Activated naive CD4-positive, alpha-beta T cell treated with anti-CD3 and anti-CD28 coated beads, Interleukin-2, amount 50 U/mL, for 16 hours (primary cell): ENCODE measurements around the gene KRT79.
"Not testable (repeated sequence)": the region's sequence is repeated elsewhere in the genome, so short reads cannot be mapped to it uniquely, and the experiment has no call there.

ENCODE experiments used
- DNase-seq: peaks from one replicate; pipeline ENCODE4 v3.0.0-alpha.2; 2020

KRT79 gene

DNA sequence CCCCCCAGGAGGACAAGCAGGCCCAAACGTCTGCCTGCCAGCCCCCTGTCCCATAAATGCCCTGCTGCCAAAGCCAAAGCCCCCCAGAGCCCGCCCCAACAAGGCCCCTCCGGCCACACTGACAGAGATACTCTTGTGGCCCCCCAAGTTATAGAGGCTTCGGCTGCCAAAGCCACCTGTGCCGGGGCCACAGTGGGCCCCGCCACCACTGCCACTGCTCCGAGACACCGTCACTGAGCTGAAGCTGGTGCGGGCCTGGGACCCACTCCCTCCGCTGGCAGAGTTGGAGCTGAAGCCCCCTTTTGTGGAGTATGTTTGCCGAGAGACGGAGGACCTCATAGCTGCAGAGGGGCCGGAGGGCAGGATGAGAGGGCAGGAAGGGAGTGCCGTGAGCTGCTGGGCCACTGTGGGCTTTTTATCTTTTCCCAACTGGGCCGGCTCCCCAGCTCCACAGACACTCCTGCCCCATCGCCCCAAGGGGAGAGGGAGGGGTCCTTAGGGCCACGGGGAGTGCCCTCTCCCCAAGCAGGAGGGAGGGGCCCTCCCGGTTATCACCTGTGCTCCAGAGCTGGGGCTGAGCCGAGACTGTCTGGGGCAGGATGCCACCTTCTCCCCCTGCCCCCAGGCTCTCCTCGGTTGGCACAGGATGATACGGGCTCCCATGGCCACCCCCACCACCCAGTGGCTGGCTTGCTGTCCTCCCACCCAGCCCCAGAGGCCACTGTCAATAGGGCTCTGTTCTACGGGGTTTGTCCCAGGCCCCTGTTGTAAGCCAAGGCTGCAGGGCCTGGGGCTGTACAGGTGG is at the start of gene KRT79:
KRT79 (minus strand) TSS at position 390 of the 805 bp plus-strand sequence; CDS start at position 339, 51 bp downstream.
- DNase-seq = no peak

DNA sequence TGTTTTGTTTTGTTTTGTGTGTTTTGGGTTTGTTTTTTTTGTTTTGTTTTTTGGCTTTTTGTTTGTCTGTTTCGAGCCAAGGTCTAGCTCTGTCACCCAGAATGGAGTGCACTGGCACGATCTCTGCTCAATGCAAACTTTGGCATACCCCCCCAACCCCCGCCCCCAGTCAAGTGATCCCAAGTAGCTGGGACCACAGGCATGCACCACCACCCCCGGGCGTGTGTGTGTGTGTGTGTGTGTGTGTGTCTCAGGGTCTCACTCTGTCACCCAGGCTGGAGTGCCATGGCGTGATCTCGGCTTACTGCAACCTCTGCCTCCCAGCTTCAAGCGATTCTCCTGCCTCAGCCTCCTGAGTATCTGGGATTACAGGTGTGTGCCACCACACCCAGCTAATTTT is 46.4 kb upstream of the KRT79 start:
- not testable (repeated sequence) for DNase-seq

DNA sequence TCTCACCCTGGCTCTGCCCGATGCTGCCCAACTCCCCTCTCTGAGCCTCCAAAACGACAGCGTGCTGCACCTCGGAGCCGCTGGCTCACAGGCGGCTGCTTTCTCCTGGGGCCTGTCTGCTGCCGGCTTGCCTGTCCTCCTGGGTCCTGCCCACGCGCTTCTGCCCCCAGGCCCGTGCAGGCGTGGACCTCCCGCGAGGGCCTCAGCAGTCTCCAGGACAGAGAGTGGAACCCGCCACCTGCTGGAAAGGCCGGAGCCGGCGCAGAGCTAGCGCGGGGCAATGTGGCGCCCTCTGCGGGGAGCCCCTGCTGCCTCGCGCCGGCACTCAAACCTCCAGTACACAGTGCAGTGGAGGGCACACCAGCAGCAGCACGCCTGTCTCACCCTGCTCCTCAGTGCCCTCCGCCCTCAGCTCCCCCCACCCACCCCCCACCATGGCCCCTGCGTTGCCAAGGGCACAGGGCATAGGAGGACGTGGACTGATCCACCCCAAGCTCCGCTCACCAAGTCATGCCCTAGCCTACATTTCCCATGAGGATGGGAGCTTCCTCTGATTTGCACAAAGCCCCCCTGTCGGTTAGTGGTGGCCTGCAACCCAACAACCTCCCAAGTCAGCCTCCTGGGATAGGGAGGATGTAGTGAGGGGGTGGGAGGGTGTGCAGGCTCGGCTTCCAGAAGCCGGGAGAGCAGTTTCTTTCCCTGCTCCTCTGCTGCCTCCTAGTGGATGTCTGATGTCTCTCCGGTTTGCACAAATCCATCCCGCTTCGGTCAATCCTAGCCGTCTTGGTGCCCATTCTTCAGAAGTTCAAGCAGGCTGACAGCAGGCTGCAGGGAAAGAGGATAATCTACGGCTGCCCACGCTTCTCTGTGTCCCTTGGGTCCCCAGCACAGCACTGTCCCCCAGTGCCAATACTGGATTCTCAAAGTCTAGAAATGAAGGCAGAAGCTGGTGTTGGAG is 45.6 kb upstream of the KRT79 start:
- peak; percentile 77 for DNase-seq

DNA sequence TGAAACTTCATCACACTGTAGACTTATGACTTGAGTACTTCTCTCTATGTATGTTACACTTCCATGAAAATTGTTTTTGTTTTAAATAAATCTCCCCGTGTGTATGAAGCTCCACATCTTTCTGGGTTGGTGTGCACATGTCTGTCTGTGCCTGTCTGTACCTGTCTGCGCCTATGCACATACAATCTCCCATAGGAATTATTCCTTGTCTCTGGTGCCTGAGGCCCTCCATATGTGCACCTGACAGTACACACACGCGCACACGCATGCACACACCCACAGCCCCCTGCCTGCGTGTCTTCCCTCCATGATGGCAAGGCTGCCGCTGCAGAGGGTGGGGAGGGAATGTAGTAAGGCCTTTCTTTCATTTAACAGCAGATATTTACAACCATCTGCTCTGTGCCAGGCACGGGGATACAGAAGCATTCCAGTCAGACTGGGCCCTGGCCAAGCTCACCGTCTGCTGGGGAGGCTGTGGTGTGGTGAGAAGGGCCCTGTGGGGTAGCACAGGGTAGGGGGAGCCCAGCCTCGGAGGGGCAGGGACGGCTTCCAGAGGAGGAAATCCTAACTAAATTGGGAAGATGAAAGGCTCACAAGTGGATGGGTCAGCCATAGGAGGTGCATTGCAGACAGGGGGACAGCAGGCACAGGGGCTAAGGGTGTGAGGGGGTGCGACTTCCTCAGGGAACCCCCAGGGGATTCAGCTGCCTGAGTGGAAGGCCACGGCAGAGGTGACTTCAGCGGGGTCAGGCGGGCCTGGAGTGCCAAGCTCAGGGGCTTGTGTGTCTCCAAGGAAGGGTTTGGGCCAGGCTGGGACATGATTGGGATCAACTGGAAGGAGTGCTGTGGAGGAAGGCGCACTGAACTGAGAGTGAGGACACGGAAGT is 44.6 kb upstream of the KRT79 start:
- no peak for DNase-seq

DNA sequence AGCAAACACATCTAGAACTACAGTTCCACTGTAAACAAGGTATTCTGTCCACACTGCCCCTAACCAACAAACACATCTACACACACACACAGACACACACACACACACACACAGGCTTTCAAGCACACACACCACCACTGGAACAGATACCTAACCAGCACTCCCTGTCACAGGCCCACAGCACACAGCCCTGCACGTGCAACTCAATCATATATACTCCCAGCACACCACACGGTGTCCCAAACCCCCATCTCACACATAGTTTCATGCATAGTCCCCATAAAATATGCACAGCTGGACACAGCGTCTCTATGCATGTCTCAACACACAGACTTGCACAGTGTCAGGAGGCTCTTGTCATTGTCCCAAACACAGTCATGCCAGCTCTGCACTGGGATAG is 43.1 kb upstream of the KRT79 start:
- no peak for DNase-seq

DNA sequence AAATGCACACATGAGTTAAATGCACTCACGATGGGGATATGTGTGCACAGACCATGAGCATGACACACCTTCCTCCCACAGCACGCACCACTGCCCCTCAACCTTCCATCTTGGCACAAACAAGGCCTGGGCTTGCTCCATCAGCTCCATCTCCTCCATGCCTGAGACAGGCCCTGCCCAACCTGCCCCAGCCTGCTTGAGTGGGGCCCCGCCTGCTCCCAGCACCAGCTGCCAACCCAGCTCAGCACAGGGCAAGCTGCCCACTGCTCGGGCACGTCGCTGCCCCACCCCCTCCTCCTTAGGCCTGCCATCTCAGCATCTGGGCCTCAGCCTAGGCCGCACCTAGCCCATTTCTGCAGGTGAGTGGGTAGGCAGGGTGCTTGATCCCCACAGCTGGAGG is 42.3 kb upstream of the KRT79 start:
- DNase-seq = no peak

DNA sequence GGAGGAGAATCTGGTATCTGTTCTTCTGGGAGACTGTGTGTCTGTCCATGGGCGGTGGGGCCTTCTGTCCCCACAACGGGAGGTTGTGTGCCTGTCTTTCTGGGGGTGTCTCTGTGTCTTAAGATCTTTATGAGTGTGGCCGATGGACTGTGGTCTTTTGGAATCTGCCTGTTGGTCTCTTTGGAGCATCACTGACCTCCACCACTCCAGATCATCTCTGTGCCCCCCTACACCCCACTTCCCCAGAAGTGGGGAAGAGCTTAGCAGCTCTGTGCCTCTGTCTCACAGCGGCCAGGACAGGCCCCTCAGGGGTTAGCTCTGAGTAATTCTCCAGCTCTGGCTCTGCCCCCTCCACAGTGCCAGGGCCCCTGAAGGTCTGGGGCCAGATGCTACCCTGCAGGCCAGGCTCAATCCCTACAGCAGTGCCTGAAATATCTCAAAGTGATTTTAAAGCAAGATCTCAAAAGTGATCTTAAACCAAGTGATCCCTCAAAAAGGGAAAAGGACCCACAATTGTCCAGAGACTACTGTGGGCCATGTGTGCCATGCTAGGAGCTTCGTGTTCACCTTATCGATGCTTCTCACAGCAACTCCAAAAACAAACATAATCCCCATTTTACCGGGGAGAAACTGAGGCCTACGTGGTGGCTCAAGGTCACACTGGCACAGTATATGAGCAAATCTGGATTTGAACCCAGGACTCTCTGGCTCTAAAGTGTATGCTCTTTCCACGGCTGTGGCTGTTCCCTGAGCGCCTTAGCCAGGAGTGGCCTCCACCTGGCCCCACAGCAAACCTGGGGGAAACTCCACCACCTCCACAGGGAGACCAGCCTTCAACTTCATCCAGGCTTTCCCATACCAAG is 40.7 kb upstream of the KRT79 start:
- no peak for DNase-seq

DNA sequence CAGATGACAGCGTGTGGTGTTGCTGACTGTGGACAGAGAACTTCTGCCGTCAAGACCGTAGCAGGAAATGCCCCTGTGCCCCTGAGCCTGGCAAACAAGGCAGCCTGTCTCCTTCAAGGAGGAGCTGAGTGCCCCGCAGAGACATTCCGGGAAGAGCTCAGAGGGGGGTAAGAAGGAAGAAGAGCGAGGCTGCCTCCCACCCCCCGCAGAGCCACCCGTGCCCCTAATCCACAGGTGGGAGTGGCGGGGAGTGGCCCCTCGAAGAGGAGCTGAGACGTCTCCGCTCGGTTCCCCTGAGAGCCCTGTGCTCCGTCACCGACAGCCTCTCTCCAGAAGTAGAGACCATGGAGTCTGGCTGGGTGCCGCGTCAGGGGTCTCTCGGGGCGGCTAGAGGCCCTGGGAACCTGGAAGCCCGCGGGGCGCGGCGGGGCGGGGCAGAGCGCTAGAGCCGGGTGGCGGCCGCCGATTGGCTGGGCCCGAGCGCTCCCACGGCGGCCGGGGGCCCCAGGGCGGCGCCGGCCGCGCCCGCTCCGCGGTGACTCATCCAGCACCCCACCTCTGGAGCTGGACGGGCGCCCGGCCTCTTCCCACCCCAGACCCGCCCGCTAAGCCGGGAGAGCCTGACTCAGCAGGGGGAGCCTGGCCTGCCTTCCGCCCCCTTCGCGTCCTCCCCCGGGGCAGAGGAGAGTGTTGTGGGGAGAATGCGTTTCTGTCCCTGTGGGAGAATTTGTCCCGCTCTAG is 39.9 kb upstream of the KRT79 start:
- DNase-seq = peak; percentile 54

DNA sequence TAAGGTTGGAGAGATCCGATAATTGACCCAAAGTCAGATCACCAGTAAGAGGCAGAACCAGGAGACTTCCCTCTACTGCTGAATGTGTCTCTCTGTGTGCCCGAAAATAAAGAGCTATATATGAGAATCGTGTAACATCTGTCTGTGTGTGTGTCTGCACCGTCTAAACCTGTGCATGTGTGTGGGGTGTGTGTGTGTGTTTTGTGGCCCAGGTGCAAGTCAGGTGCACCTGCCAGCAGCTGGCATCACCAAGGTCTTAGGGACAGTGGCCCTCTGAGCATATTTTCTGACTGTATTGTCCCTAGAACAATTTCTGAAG is 39.4 kb upstream of the KRT79 start:
- DNase-seq = no peak

DNA sequence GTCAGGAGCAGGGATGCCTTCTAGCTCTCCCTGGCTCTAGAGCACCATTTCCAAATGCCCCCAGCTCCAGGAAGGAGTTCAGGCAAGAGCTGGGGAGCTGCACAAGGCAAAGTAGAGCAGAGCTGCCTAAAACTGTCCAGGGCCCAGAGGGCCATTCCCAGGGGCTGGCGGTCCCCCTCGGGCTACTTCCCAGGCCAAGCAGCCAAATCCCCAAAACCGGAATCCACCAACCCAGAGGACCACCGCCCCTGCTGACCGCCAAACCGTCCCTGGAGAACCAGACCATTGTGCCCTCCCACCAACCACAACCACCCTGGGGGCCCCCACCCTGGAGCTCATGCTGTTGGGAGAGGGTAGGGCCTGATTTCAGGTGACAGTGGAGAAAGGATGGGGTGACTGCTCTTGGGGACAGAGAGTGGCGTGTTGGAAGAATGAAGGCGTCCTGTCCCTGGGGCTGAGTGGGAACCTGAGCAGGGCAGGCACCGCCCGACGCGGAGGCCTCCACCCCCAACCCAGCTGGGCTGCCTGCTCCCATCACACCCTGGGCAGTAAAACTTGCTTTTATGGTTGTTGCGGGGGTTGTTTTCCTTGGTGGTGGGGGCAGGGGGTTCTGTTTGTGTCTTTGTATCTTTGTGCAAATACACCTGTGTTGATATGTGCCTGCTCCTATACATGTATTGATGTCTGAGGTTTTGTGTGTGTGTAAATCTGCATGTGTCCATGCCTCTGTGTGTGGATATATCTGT is 38.7 kb upstream of the KRT79 start:
- DNase-seq = no peak

DNA sequence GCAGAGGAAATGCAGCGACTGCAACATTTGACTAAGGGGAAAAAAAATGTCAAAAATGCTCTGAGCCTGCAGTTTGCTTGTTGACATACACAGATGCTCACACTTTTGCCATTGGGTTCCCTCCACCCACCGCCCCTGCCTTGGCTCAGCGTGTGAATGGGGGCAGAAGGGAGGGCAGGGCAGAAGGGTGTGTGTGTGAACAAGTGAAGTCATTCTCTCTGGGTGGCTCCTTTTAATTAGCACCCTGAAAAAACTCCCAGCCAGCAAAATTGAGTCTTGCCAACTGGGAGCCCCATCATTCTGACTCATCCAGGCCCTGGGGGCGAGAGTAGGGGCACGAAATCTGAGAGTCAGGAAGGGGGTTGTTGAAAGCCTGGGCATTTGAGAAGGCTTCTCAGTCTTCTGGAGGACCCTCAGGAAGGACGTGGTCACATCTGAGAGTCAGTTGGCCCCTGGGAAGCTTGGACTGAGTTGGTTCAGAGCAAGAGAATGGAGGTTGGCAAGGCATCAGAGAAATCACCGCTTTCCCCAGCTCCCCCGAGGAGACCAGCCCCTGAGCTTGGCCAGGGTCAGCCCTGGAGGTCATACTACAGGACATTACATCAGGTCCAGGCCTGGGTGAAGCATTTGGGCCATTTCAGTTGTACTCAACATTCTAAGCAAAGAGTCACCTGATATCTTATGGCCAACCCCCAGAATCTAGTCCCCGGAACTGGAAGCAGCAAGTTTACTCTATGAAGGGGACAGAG is 37.4 kb upstream of the KRT79 start:
- no peak for DNase-seq

DNA sequence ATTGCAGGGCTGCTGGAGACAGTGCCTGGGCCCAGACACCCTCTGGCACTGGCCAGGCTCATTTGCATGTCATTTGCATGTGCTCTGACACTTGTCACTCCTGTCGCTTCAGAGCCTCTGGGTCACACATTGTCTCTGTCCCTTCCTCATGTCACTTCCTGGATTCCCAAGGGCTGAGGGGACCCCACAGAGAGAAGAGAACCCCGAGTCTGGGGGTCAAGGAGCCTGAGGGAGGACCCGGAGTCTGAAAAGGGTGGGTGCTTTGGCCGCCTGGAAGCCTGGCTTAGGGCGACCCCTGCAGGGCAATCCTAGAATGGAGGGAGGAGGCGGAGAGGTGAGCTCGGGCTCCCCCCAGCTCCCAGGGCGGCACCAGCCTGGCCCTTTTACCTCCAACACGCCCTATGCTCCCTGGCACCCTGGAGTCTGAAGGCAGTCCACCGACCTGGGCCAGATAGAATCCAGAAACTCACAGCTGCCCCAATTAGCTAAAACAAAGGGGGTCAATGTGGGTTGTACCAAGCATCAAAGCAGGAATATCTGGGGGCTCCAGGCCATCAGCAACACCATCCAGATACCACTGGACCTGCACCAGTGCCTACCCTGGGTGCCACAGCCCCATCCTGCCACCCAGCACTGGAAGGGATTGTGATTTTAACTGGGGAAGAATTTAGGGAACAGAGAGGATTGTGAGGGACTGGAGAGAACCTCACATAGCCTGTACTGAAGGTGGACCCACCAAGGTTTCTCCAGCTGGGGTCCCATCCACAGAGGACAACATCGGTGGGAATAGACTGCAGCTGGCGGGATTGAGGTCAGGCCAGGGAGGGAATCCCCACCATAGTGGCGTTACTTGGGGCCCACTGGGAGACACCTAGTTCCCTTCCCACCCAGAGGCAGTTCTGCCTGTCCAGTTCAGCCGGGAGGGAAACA is 36.5 kb upstream of the KRT79 start:
- DNase-seq = peak; percentile 81

DNA sequence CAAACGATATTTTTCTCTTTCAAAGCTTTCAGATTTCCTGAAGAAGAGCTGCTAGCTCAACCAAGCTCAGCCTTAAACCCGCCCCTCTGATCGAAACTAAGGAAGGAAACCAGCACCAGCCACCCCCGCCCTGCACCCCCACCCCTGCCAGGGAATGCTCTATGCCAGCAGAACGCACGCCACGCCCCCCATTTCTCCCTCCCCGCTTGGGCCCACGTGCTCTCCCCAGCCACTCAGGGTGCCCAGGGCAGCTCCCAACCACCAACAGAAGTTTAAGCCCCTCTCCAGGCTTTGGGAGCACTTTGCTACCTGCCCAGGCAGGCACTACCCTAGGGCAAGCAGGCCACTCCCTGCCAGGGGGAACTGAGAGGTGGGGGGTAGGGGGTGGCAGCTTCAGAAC is 33.5 kb upstream of the KRT79 start:
- peak; percentile 45 for DNase-seq

DNA sequence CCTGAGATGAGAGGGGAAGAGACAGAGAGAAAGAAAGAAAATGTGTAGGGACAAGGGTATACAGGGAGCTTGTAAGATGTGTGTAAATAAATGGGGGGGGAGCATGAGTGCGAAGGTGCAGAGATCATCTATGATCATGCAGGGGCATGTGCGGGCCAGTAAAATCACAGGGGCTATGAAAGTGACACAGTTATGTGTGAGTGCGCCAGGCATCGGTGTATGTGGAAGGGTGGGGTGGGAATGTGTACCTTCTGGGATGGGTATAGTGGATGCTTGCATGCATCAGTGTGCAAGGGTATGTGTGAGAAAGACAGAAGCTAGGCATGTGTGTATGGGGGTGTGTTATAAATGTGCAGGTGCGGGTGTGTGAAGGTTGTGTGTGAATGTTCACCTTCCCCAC is 33.0 kb upstream of the KRT79 start:
- DNase-seq = no peak

DNA sequence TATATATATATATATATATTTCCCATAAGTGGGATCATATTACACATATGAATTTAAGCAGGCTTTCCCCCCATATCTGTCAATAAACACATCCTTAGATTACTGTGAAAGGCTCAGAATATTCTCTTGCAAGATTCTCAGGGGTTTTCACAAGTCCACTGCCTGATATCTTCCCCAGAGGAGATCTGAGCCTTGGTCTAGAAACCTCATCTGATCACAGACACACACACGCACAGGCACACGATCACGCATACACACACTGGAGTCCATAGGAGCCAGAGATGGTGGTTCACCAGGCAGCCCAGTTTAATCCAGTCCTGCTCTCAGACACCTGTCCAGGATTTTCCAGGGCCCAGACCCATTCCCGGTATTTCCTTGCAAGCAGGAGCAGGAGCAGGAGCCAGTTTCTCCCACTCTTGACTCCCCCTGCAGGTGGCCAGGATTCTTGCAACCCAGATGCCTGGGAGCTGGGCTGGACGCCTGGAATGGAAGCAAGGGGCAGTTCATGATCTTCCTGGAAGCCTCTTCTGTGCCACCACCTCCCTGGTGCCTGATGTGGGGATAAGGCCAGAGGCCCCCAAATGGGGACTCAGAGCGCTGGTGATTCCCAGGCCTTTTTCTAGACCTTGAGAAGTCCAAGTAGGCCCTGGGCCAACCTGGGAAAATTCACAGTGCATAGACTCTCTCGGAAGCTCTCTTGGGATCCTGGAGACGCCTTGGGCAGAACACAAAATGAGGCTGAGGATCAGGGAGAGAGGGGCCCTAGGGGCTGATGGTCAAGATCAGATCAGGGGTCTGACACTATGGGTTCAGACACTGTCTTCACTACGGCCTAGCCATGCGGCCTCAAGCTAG is 31.2 kb upstream of the KRT79 start:
- no peak for DNase-seq

DNA sequence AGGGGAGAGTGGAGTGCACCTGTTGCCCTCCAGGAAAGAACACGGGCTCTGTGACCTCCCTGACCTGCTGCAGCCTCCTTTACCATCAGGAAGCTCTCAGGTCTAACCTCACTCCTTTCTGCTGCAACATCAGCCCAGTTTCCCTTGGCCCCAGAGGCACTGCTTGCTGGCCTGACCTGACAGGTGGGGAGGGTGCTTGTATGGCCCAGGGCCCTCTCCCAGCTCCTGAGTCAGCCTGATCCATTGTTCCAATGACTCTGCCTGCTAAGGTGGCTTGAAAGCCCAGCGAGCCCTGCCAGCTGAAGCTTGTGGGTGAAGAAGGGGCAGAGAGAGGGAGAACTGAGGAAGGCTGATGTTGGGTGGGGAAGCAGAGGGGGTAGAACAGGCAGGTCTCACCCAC is 27.9 kb upstream of the KRT79 start:
- DNase-seq = no peak

DNA sequence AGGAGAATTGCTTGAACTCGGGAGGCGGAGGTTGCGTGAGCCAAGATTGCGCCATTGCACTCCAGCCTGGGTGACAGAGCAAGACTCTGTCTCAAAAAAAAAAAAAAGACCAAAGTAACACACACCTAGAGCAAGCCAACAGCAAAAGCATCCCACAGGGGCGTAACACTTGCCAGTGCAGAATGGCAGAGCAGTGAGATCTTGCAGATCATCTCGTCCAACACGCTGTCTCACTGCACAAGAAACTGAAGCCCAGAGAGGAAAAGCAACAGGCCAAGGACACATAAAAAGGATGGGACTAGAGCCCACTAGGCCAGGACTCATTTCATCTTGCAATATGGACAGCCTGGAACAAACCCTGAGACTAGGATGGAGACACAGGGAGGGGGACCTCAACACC is 27.4 kb upstream of the KRT79 start:
- DNase-seq = no peak
